PC-3 (cell line): Measurements from ENCODE around the gene CTDSP1. TPM values are rescaled to one million over a fixed set of nuclear protein-coding genes. Genes with fewer than 3 reads are reported as not detected.
A peak's percentile ranks its signal among the peaks of the same experiment; 100 is the strongest.

Source experiments
- ATAC-seq: fragments of 200-7000 bp; cut with Tn5 transposase; 2 replicates; pipeline ENCODE4 v1.9.1; 2020; ENCODE audit warnings: mild to moderate bottlenecking, moderate library complexity
- BruUV-seq: library from RNA; stranded (reverse); fragments of 400-500 nt; replicated peaks from 2 replicates; lab custom pipeline; 2021; lab: Mats Ljungman, UMichigan
- CTCF ChIA-PET: fragments of 300-600 bp; sonication (Branson Sonifier 250); formaldehyde crosslinking; loops from one replicate; lab custom pipeline; 2022; ENCODE audit warnings: antibody characterized with exemption; lab: Charles Lee
- POLR2A ChIA-PET: fragments of 300-600 bp; sonication (Branson Sonifier 250); formaldehyde crosslinking; loops from one replicate; lab custom pipeline; 2022; ENCODE audit warnings: antibody characterized with exemption; ENCODE audit not compliant: unreplicated experiment; lab: Charles Lee
- DNase-seq: peaks from one replicate; pipeline ENCODE4 v3.0.0-alpha.2; 2015
- H2AFZ ChIP-seq: fragments of 300-600 bp; sonication (generic); 2 replicates; pipeline ENCODE4 v1.6.0; 2016; ENCODE audit warnings: antibody characterized with exemption, low read length
- H3F3A ChIP-seq: fragments of 300-600 bp; sonication (generic); one replicate; pipeline ENCODE4 v1.6.0; 2017; ENCODE audit warnings: antibody characterized with exemption, low read length, control low read depth, mild to moderate bottlenecking; ENCODE audit not compliant: unreplicated experiment
- H3K27ac ChIP-seq: fragments of 300-600 bp; sonication (generic); 2 replicates; pipeline ENCODE4 v1.5.1; 2016; ENCODE audit warnings: mild to moderate bottlenecking, low read length
- H3K27me3 ChIP-seq: fragments of 300-600 bp; sonication (generic); 2 replicates; pipeline ENCODE4 v1.6.1; 2016; ENCODE audit warnings: low read length, mixed read lengths
- H3K36me3 ChIP-seq: fragments of 300-600 bp; sonication (generic); 2 replicates; pipeline ENCODE4 v1.6.1; 2016; ENCODE audit warnings: low read depth, mixed run types, low read length, mixed read lengths
- H3K4me1 ChIP-seq: fragments of 300-600 bp; sonication (generic); 2 replicates; pipeline ENCODE4 v1.5.1; 2016; ENCODE audit warnings: low read length; ENCODE audit not compliant: insufficient read depth
- H3K4me2 ChIP-seq: fragments of 300-600 bp; sonication (generic); 2 replicates; pipeline ENCODE4 v1.6.0; 2016; ENCODE audit warnings: low read length
- H3K4me3 ChIP-seq: fragments of 300-600 bp; sonication (generic); 2 replicates; pipeline ENCODE4 v1.5.1; 2016; ENCODE audit warnings: mild to moderate bottlenecking, low read length, mixed read lengths
- H3K79me2 ChIP-seq: fragments of 300-600 bp; sonication (generic); 2 replicates; pipeline ENCODE4 v1.6.1; 2017; ENCODE audit warnings: low read length, mixed read lengths
- H3K9ac ChIP-seq: fragments of 300-600 bp; sonication (generic); 2 replicates; pipeline ENCODE4 v1.6.0; 2016; ENCODE audit warnings: mild to moderate bottlenecking, low read length
- H3K9me2 ChIP-seq: fragments of 300-600 bp; sonication (generic); replicated peaks from 2 replicates; pipeline ENCODE4 v1.6.1; 2016; ENCODE audit warnings: mixed run types, low read length, mixed read lengths
- H3K9me3 ChIP-seq: fragments of 300-600 bp; sonication (generic); 2 replicates; pipeline ENCODE4 v1.6.1; 2016; ENCODE audit warnings: low read length, mixed read lengths
- H4K20me1 ChIP-seq: fragments of 300-600 bp; sonication (generic); 2 replicates; pipeline ENCODE4 v1.6.1; 2016; ENCODE audit warnings: low read length, mixed read lengths
- EZH2 ChIP-seq: fragments of 300-600 bp; sonication (generic); IDR thresholded peaks from one replicate; pipeline ENCODE4 v1.6.1; 2017; ENCODE audit warnings: antibody characterized with exemption, mild to moderate bottlenecking, low read length; ENCODE audit not compliant: unreplicated experiment
- EZH2phosphoT487 ChIP-seq: fragments of 300-600 bp; sonication (generic); IDR thresholded peaks from 2 replicates; pipeline ENCODE4 v1.6.1; 2018; ENCODE audit warnings: mild to moderate bottlenecking, antibody characterized with exemption, low read length, borderline replicate concordance
- intact Hi-C: fragments of 100-400 bp; cut with micrococcal nuclease; formaldehyde crosslinking; loops from 2 replicates; pipeline ENCODE4 v1.9.0; 2023
- total RNA-seq: library from RNA; depleted of rRNA; stranded (reverse); fragments of >200 nt; gene quantifications from 2 replicates; pipeline ENCODE4 v1.2.3, GENCODE V29; 2014
- TF ChIP-seq, protein P1 (sequence below): fragments of 300-600 bp; sonication (generic); conservative IDR thresholded peaks from 2 replicates; pipeline ENCODE4 v1.5.1; 2017; ENCODE audit warnings: antibody characterized with exemption, low read depth, mild to moderate bottlenecking, low read length

The CTDSP1 gene
- total RNA-seq, 1 experiment from 2014 or later: 73.2 TPM

DNA sequence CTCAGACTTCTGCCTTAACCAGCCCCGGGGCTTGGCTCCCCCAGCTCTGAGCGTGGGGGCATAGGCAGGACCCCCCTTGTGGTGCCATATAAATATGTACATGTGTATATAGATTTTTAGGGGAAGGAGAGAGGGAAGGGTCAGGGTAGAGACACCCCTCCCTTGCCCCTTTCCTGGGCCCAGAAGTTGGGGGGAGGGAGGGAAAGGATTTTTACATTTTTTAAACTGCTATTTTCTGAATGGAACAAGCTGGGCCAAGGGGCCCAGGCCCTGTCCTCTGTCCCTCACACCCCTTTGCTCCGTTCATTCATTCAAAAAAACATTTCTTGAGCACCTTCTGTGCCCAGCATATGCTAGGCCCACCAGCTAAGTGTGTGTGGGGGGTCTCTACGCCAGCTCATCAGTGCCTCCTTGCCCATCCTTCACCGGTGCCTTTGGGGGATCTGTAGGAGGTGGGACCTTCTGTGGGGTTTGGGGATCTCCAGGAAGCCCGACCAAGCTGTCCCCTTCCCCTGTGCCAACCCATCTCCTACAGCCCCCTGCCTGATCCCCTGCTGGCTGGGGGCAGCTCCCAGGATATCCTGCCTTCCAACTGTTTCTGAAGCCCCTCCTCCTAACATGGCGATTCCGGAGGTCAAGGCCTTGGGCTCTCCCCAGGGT lies 5.5 kb downstream of the CTDSP1 start:
- H3F3A ChIP-seq: no peaks in the 10 kb centered on the region
- H3K9ac ChIP-seq: no peak overlapping the region
- H3K4me2 ChIP-seq: peak overlapping the region; percentile 90
- peak overlapping the region; percentile 67 for H3K4me3 ChIP-seq
- no peaks in the 10 kb centered on the region for H3K9me3 ChIP-seq
- no peaks in the 10 kb centered on the region for H3K9me2 ChIP-seq
- DNase-seq: no peak
- peaks cover 21% of the 10 kb centered on the region for H3K79me2 ChIP-seq
- no peaks in the 10 kb centered on the region for H4K20me1 ChIP-seq
- H3K36me3 ChIP-seq: peaks cover 4% of the 10 kb centered on the region; the same call in 1 of the 2 replicates
- H3K27ac ChIP-seq: no peak overlapping the region
- intact Hi-C loops: no loop called here
- no peak for ATAC-seq
- H3K27me3 ChIP-seq: no peaks in the 10 kb centered on the region
- TSS peak; percentile 19 for BruUV-seq
- TF ChIP-seq, protein P1, sequence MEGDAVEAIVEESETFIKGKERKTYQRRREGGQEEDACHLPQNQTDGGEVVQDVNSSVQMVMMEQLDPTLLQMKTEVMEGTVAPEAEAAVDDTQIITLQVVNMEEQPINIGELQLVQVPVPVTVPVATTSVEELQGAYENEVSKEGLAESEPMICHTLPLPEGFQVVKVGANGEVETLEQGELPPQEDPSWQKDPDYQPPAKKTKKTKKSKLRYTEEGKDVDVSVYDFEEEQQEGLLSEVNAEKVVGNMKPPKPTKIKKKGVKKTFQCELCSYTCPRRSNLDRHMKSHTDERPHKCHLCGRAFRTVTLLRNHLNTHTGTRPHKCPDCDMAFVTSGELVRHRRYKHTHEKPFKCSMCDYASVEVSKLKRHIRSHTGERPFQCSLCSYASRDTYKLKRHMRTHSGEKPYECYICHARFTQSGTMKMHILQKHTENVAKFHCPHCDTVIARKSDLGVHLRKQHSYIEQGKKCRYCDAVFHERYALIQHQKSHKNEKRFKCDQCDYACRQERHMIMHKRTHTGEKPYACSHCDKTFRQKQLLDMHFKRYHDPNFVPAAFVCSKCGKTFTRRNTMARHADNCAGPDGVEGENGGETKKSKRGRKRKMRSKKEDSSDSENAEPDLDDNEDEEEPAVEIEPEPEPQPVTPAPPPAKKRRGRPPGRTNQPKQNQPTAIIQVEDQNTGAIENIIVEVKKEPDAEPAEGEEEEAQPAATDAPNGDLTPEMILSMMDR: no peak
- TF ChIP-seq EZH2phosphoT487: no peak
- no peak for TF ChIP-seq EZH2
- CTCF ChIA-PET: interaction anchor here (0.6 to 0.7 kb wide), 2 partner anchors 9 to 52 kb away, joined by 3 read pairs; no protein-coding TSS in a partner anchor
- POLR2A ChIA-PET: interaction anchor here (0.5 kb wide), 1 partner anchor 55 kb away, joined by 6 read pairs; no protein-coding TSS in a partner anchor
- peak overlapping the region; percentile 72; the same call in 1 of the 2 replicates for H2AFZ ChIP-seq
- peaks cover 24% of the 10 kb centered on the region for H3K4me1 ChIP-seq

DNA sequence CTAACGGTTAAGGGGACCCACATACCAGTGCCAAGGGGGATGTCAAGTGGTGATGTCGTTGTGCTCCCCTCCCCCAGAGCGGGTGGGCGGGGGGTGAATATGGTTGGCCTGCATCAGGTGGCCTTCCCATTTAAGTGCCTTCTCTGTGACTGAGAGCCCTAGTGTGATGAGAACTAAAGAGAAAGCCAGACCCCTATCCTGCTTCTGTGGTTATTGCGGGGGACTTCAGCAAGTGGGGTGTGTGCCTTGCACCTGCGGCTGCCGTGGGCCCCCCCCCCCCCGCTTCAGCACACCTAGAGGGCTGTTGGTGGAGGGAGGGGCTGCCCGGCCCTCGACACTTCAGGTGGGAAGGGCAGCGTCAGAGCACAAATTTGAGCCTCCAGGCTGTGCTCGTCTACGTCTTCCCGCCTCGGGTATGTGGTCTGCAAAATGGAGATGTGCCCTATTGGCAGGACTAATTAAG lies 6.1 kb downstream of the CTDSP1 start:
- peak overlapping the region; percentile 47 for H3K27ac ChIP-seq
- H3K9me3 ChIP-seq: no peaks in the 10 kb centered on the region
- H3K9ac ChIP-seq: peak overlapping the region; percentile 46; the same call in 1 of the 2 replicates
- H3K36me3 ChIP-seq: peaks cover 4% of the 10 kb centered on the region; the same call in 1 of the 2 replicates
- H3K4me2 ChIP-seq: peak overlapping the region; percentile 90
- ChIA-PET POLR2A (interaction anchor here (0.5 kb wide), 1 partner anchor 55 kb away, joined by 6 read pairs; no protein-coding TSS in a partner anchor), CTCF (interaction anchor here (0.6 to 0.7 kb wide), 2 partner anchors 51 to 119 kb away, joined by 3 to 4 read pairs; no protein-coding TSS in a partner anchor)
- H3F3A ChIP-seq: no peaks in the 10 kb centered on the region
- no peaks in the 10 kb centered on the region for H4K20me1 ChIP-seq
- H2AFZ ChIP-seq: peak overlapping the region; percentile 72
- no peak for DNase-seq
- H3K27me3 ChIP-seq: no peaks in the 10 kb centered on the region
- H3K79me2 ChIP-seq: peaks cover 16% of the 10 kb centered on the region
- peak; percentile 0 for ATAC-seq
- BruUV-seq: TSS peak; percentile 83
- intact Hi-C loops: loop anchor here (1.0 to 2.0 kb wide), 4 partner anchors 39 to 243 kb away; no protein-coding TSS in a partner anchor
- no peaks in the 10 kb centered on the region for H3K9me2 ChIP-seq
- H3K4me3 ChIP-seq: peak overlapping the region; percentile 67
- H3K4me1 ChIP-seq: peaks cover 24% of the 10 kb centered on the region
- TF ChIP-seq EZH2 (no peak), EZH2phosphoT487 (no peak)
- TF ChIP-seq, protein P1: no peak
